Heart right ventricle (tissue), 16 donors: ENCODE data around the gene UGT1A3. TPM values are rescaled to one million over a fixed set of nuclear protein-coding genes. Genes with fewer than 3 reads are reported as not detected.

ENCODE experiments used
- ATAC-seq, 8 donors: fragments of 200-7000 bp; cut with Tn5 transposase; one replicate each; pipeline ENCODE4 v1.9.1; 2020; ENCODE audit warnings: mild to moderate bottlenecking in 8 of 8, moderate library complexity in 8 of 8, moderate number of reproducible peaks in 1 of 8
- DNase-seq, 2 donors: peaks; one replicate each; pipeline ENCODE4 v3.0.0-alpha.2; 2020
- H3K27ac ChIP-seq, 10 donors: fragments of 200-600 bp; sonication (generic) in 2 of 10; one replicate each; pipeline versions ENCODE4 v1.5.0 to v1.8.0; 2020 to 2022; ENCODE audit warnings: mild to moderate bottlenecking in 3 of 10
- H3K27me3 ChIP-seq, 7 donors: fragments of 200-600 bp; one replicate each; pipeline ENCODE4 v1.8.0; 2021 to 2022; ENCODE audit warnings: mild to moderate bottlenecking in 2 of 7
- H3K36me3 ChIP-seq, 9 donors: fragments of 200-600 bp; sonication (generic) in 1 of 9; one replicate each; pipeline versions ENCODE4 v1.5.0 to v1.8.0; 2020 to 2022; ENCODE audit warnings: mild to moderate bottlenecking in 2 of 9
- H3K4me1 ChIP-seq, 9 donors: fragments of 200-600 bp; sonication (generic) in 1 of 9; one replicate each; pipeline versions ENCODE4 v1.5.0 to v1.8.0; 2020 to 2022; ENCODE audit warnings: mild to moderate bottlenecking in 4 of 9
- H3K4me3 ChIP-seq, 10 donors: fragments of 200-600 bp; sonication (generic) in 2 of 10; one replicate each; pipeline versions ENCODE4 v1.5.0 to v1.8.0; 2020 to 2022; ENCODE audit warnings: mild to moderate bottlenecking in 7 of 10, moderate library complexity in 2 of 10
- H3K9me3 ChIP-seq, 11 donors: fragments of 200-600 bp in 10 of 11; sonication (generic) in 2 of 11; one replicate each; pipeline versions ENCODE4 v1.5.0 to v1.8.0; 2013 to 2022; ENCODE audit warnings: mild to moderate bottlenecking in 2 of 11, control low read depth in 1 of 11, moderate library complexity in 1 of 11
- CTCF ChIP-seq, 9 donors: fragments of 200-600 bp; sonication (generic) in 2 of 9; IDR thresholded peaks; one replicate each; pipeline versions ENCODE4 v1.5.0 to v1.8.0; 2021 to 2022; ENCODE audit warnings: antibody characterized with exemption in 9 of 9, mild to moderate bottlenecking in 5 of 9, moderate library complexity in 1 of 9
- WGBS, 2 donors: extraction: QIAGEN DNeasy Blood & Tissue Kit; methylation state at CpG; one replicate each; pipeline ENCODE4 v1.1.7; 2013; ENCODE audit warnings: inconsistent platforms in 1 of 2; 5-methylcytosine and 5-hydroxymethylcytosine counted together
- intact Hi-C, 10 donors: fragments of 100-400 bp; cut with DNase I; formaldehyde crosslinking; loops; one replicate each; pipeline versions ENCODE4 v1.11.1 to v1.14.2; 2022
- polyA plus RNA-seq, 2 donors: library from polyadenylated mRNA; stranded (reverse); fragments of 200-250 nt; gene quantifications; one replicate each; pipeline ENCODE4 v1.2.3, GENCODE V29; 2013
- total RNA-seq, 10 donors: library from RNA; stranded (reverse); fragmentation: NEBNext Ultra II Directional in 3 of 10; extraction: Animal tissue kit (Norgen Biotek cat#: 25700) in 3 of 10; gene quantifications; one replicate each; pipeline versions ENCODE4 v1.2.1 to v1.2.4, GENCODE V29; 2021 to 2023
- donor health status: Arrhythmogenic right ventricular cardiomyopathy.
- donor health status: ischemic (EF 13 %, LVEDD 7.1; RV severe dilation, severe dysfunction).
- donor health status: healthy with polysubstance abuse.
- donor health status: DM: no; HTN: yes; CAD: no.
- donor health status: DM: no; HTN: no; CAD: no.
- donor health status: ischemic (EF 25% LVEDD 6.9; RV normal size, moderate dysfunction).
- donor health status: ischemic (EF 25% LVEDD 5.7; RV mildly dilated, moderate dysfunction).
- donor health status: healthy.
- donor health status: DM: yes; HTN: yes; CAD: no.
- donor health status: Ischemic cardiomyopathy.
- donor health status: ischemic (EF 35%, LVEDD 5.7; RV mildly dilated, moderate dysfunction).
- donor health status: nonischemic (EF 11% LVEDD 7.7; RV severe dilation, severe dysfunction).
- donor health status: DM: yes; HTN: yes; CAD: no.
- donor health status: PGD.
- donor health status: ischemic (EF 29% LVEDD 5.4; RV normal size, mild dysfunction).
- donor health status: nonischemic (EF 23%, LVEDD 6.1; RV moderate dilation, normal function).

UGT1A3 gene
- total and polyA plus RNA-seq, 12 donors = not detected

- Histone ChIP-seq H3K27ac (no peak overlapping the region), H3K36me3 (no peaks in the 10 kb centered on the region), H3K4me3 (no peak overlapping the region), H3K27me3 (peaks cover 0 to 7% (median 0%) of the 10 kb centered on the region in 7 donors), H3K9me3 (peaks cover 0 to 4% (median 0%) of the 10 kb centered on the region in 11 donors), H3K4me1 (no peaks in the 10 kb centered on the region)
- no peak for TF ChIP-seq CTCF (IDR thresholded peaks at IDR 0.05)
- ATAC-seq (no peak), DNase-seq (no peak)
- 73 to 76% methylated on average over 18 of the region's 18 CpGs for WGBS, 2 donors
- intact Hi-C loops = no loop called here
Observed at GRCh38 chr2:233793465-233794127, 64.8 kb downstream of the UGT1A3 start.

- Histone ChIP-seq H3K4me3 (no peak overlapping the region), H3K9me3 (peaks cover 0 to 4% (median 0%) of the 10 kb centered on the region in 11 donors), H3K27ac (no peak overlapping the region), H3K4me1 (no peaks in the 10 kb centered on the region), H3K27me3 (peaks cover 0 to 7% (median 0%) of the 10 kb centered on the region in 7 donors), H3K36me3 (no peaks in the 10 kb centered on the region)
- DNase-seq = no peak
- WGBS, 2 donors = 74 to 75% methylated on average over 17 of the region's 17 CpGs
- no peak for TF ChIP-seq CTCF (IDR thresholded peaks at IDR 0.05)
- ATAC-seq = no peak
- intact Hi-C loops = no loop called here
Observed at GRCh38 chr2:233794128-233794658, 65.4 kb downstream of the UGT1A3 start.

GRCh38 chr2:233795735-233796171, 66.9 kb downstream of the UGT1A3 start:
- H3K27me3 ChIP-seq = peaks cover 0 to 7% (median 0%) of the 10 kb centered on the region in 7 donors
- H3K4me1 ChIP-seq = no peaks in the 10 kb centered on the region
- H3K27ac ChIP-seq = no peak overlapping the region
- peaks cover 0 to 4% (median 0%) of the 10 kb centered on the region in 11 donors for H3K9me3 ChIP-seq
- no peaks in the 10 kb centered on the region for H3K36me3 ChIP-seq
- DNase-seq (no peak), ATAC-seq (no peak)
- H3K4me3 ChIP-seq = no peak overlapping the region
- no peak for TF ChIP-seq CTCF (IDR thresholded peaks at IDR 0.05)
- intact Hi-C loops = no loop called here
- 90 to 93% methylated on average over 13 of the region's 13 CpGs for WGBS, 2 donors

GRCh38 chr2:233796254-233796653, 67.4 kb downstream of the UGT1A3 start:
- no peak for DNase-seq
- H3K27ac ChIP-seq = no peak overlapping the region
- H3K9me3 ChIP-seq = peaks cover 0 to 5% (median 0%) of the 10 kb centered on the region in 11 donors
- H3K4me3 ChIP-seq = no peak overlapping the region
- 85 to 86% methylated on average over 9 of the region's 9 CpGs for WGBS, 2 donors
- peaks cover 0 to 7% (median 0%) of the 10 kb centered on the region in 7 donors for H3K27me3 ChIP-seq
- no peak for ATAC-seq
- intact Hi-C loops = no loop called here
- H3K4me1 ChIP-seq = no peaks in the 10 kb centered on the region
- TF ChIP-seq CTCF (IDR thresholded peaks at IDR 0.05) = no peak
- no peaks in the 10 kb centered on the region for H3K36me3 ChIP-seq
